Activated T-helper 17 cell treated with anti-CD3 and anti-CD28 coated beads, Interleukin-2, amount 50 U/mL, for 72 hours (primary cell): ENCODE measurements around the gene MCAM. TPM values are rescaled to one million over a fixed set of nuclear protein-coding genes. Genes with fewer than 3 reads are reported as not detected.

Source experiments
- ATAC-seq: fragments of 150-1000 bp; cut with Tn5 transposase; replicated peaks from 2 replicates; pipeline ENCODE4 v1.10.0; 2021; ENCODE audit warnings: mild to moderate bottlenecking, moderate library complexity
- H3K27ac Mint-ChIP-seq: one replicate; pipeline ENCODE4 v1.8.0; 2022; ENCODE audit warnings: mixed read lengths
- H3K27me3 Mint-ChIP-seq: one replicate; pipeline ENCODE4 v1.8.0; 2022; ENCODE audit warnings: mixed read lengths
- H3K36me3 Mint-ChIP-seq: one replicate; pipeline ENCODE4 v1.8.0; 2022; ENCODE audit warnings: low read depth, mild to moderate bottlenecking, mixed read lengths
- H3K4me1 Mint-ChIP-seq: one replicate; pipeline ENCODE4 v1.8.0; 2022; ENCODE audit warnings: mixed read lengths
- H3K4me3 Mint-ChIP-seq: one replicate; pipeline ENCODE4 v1.8.0; 2022; ENCODE audit warnings: mild to moderate bottlenecking, mixed read lengths
- H3K9me3 Mint-ChIP-seq: one replicate; pipeline ENCODE4 v1.8.0; 2022; ENCODE audit warnings: mixed read lengths
- total RNA-seq, 2 donors: library from RNA; stranded (reverse); gene quantifications; one replicate each; pipeline ENCODE4 v1.2.3, GENCODE V29; 2022

MCAM gene
- total RNA-seq, 2 donors from 2014 or later: 8.2 to 31.1 TPM

- no peaks in the 10 kb centered on the region for H3K9me3 Mint-ChIP-seq
- no peaks in the 10 kb centered on the region for H3K36me3 Mint-ChIP-seq
- peaks cover 19% of the 10 kb centered on the region for H3K4me1 Mint-ChIP-seq
- H3K4me3 Mint-ChIP-seq: peak overlapping the region; percentile 3
- no peak overlapping the region for H3K27ac Mint-ChIP-seq
- no peak for ATAC-seq
- H3K27me3 Mint-ChIP-seq: no peaks in the 10 kb centered on the region
Observed at GRCh38 chr11:119323532-119324033, 6.7 kb upstream of the MCAM start.

DNA sequence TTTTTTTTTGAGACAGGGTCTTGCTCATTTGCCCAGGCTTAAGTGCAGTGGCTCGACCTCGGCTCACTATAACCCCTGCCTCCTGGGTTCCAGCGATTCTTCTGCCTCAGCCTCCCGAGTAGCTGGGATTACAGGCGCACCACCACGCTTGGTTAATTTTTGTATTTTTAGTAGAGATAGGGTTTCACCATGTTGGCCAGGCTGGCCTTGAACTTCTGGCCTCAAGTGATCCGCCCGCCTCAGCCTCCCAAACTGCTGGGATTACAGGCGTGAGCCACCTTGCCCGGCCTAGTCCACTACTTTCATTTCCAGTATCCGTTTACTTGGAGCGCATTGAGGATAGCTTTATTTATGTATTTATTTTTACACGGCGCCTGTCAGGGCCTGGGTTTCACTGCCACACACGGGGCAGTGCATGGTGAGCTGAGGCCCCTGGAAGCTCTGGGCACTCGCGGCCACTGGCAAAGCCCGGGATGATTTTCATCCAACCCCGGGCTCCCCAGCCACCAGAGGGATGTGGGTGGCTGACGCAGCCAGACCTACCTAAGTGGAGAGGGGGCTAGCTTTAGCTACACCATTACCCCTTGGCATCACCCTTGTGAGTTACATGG lies 6.1 kb upstream of the MCAM start:
- Mint-ChIP-seq H3K4me1 (peaks cover 22% of the 10 kb centered on the region), H3K36me3 (no peaks in the 10 kb centered on the region), H3K27me3 (no peaks in the 10 kb centered on the region), H3K27ac (no peak overlapping the region), H3K9me3 (no peaks in the 10 kb centered on the region), H3K4me3 (peak overlapping the region; percentile 3)
- ATAC-seq: no peak

- H3K27me3 Mint-ChIP-seq: no peaks in the 10 kb centered on the region
- ATAC-seq: no peak
- H3K36me3 Mint-ChIP-seq: no peaks in the 10 kb centered on the region
- peak overlapping the region; percentile 85 for H3K4me3 Mint-ChIP-seq
- H3K9me3 Mint-ChIP-seq: no peaks in the 10 kb centered on the region
- no peak overlapping the region for H3K27ac Mint-ChIP-seq
- peaks cover 22% of the 10 kb centered on the region for H3K4me1 Mint-ChIP-seq
Observed at GRCh38 chr11:119322360-119322739, 5.4 kb upstream of the MCAM start.

- H3K36me3 Mint-ChIP-seq: no peaks in the 10 kb centered on the region
- H3K27ac Mint-ChIP-seq: peak overlapping the region; percentile 88
- H3K4me3 Mint-ChIP-seq: peak overlapping the region; percentile 85
- no peaks in the 10 kb centered on the region for H3K9me3 Mint-ChIP-seq
- H3K27me3 Mint-ChIP-seq: no peaks in the 10 kb centered on the region
- ATAC-seq: peak; percentile 70
- peaks cover 22% of the 10 kb centered on the region for H3K4me1 Mint-ChIP-seq
Observed at GRCh38 chr11:119320776-119321524, 4.0 kb upstream of the MCAM start.

- ATAC-seq: no peak
- Mint-ChIP-seq H3K9me3 (no peaks in the 10 kb centered on the region), H3K36me3 (no peaks in the 10 kb centered on the region)
Observed at GRCh38 chr11:119320240-119320775, 3.4 kb upstream of the MCAM start.

GRCh38 chr11:119319700-119320239 lies 2.8 kb upstream of the MCAM start:
- peak overlapping the region; percentile 39 for H3K27ac Mint-ChIP-seq
- H3K9me3 Mint-ChIP-seq: no peaks in the 10 kb centered on the region
- no peaks in the 10 kb centered on the region for H3K36me3 Mint-ChIP-seq
- H3K4me3 Mint-ChIP-seq: peak overlapping the region; percentile 74
- H3K4me1 Mint-ChIP-seq: peaks cover 22% of the 10 kb centered on the region
- no peaks in the 10 kb centered on the region for H3K27me3 Mint-ChIP-seq
- ATAC-seq: no peak

More at GRCh38 chr11:119320240-119320775, 3.4 kb upstream of the MCAM start:
- Mint-ChIP-seq H3K4me1 (peaks cover 22% of the 10 kb centered on the region), H3K4me3 (peak overlapping the region; percentile 74), H3K27ac (peak overlapping the region; percentile 39), H3K27me3 (no peaks in the 10 kb centered on the region)

DNA sequence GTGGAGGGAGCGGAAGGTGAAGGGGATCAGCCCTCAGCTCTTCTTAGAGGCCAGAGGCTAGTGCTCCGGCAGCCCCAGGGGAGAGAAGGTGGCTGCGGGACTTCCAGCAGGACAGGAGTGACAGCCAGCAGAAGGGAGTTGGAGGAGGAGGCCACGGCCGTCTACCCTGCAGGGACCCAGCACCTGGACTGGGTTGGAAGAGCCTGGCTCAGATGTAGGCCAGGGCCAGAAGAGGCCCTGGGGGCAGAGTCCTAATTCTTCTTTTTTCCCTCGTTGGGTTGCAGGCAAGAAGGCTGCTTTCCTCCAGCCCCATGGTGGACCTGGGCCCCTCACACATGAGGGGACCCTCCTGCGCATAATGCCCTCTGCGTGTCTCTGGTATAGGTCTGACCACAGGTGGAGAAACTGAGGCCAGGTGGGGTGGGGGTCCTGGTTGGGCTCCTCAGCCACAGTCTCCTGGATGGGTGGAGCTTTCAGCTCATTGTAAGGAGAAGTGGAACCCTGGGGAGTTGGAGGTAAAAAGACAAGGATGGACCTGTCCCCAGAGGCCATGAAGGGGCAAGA lies 2.3 kb upstream of the MCAM start:
- Mint-ChIP-seq H3K9me3 (no peaks in the 10 kb centered on the region), H3K27me3 (no peaks in the 10 kb centered on the region), H3K36me3 (no peaks in the 10 kb centered on the region), H3K27ac (peak overlapping the region; percentile 90), H3K4me1 (peaks cover 22% of the 10 kb centered on the region), H3K4me3 (peak overlapping the region; percentile 74)
- ATAC-seq: no peak

- no peaks in the 10 kb centered on the region for H3K9me3 Mint-ChIP-seq
- H3K4me1 Mint-ChIP-seq: peaks cover 18% of the 10 kb centered on the region
- H3K27ac Mint-ChIP-seq: peak overlapping the region; percentile 90
- peak; percentile 64 for ATAC-seq
- H3K36me3 Mint-ChIP-seq: no peaks in the 10 kb centered on the region
- H3K4me3 Mint-ChIP-seq: peak overlapping the region; percentile 74
- H3K27me3 Mint-ChIP-seq: no peaks in the 10 kb centered on the region
Observed at GRCh38 chr11:119318240-119319135, 1.6 kb upstream of the MCAM start.

DNA sequence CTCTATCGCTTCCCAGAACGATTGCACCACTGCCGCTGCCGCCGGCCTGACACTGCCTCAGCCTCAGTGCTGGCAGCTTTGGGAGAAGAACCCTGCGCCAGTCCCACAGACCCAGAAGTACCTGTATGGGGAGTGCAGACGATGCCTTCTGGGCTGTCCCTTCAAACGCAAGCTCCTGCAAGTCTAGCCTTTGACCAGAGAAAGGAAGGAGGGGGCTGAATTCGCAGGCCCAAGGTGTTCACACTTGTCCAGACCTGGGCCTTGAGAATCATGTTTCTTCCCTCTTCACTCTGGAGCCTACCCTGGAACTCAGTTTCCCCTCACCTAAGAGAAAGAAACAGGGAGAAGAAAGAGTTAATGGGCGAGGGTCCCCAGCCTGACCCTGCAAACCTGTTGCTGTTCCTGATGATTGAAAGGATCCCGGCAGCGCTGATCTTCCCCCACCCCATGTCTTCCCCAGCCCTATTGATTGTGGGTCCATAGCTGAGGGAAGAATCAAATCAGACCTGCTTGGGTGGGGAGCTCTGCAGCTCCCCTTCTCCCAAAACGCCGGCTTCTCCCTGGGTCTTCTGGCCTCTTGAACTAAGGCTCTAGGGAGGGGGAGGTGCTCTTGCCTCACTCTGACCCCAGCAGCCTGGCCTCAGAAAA lies 786 bp upstream of the MCAM start:
- H3K36me3 Mint-ChIP-seq: no peaks in the 10 kb centered on the region
- H3K27me3 Mint-ChIP-seq: no peaks in the 10 kb centered on the region
- H3K4me1 Mint-ChIP-seq: peaks cover 17% of the 10 kb centered on the region
- no peak overlapping the region for H3K27ac Mint-ChIP-seq
- no peaks in the 10 kb centered on the region for H3K9me3 Mint-ChIP-seq
- H3K4me3 Mint-ChIP-seq: peak overlapping the region; percentile 74
- ATAC-seq: no peak

- peak overlapping the region; percentile 54 for H3K27ac Mint-ChIP-seq
- H3K4me1 Mint-ChIP-seq: peaks cover 13% of the 10 kb centered on the region
- H3K36me3 Mint-ChIP-seq: no peaks in the 10 kb centered on the region
- ATAC-seq: no peak
- H3K27me3 Mint-ChIP-seq: no peaks in the 10 kb centered on the region
- no peaks in the 10 kb centered on the region for H3K9me3 Mint-ChIP-seq
- peak overlapping the region; percentile 81 for H3K4me3 Mint-ChIP-seq
Observed at GRCh38 chr11:119316016-119316728, 758 bp downstream of the MCAM start.

- peak overlapping the region; percentile 81 for H3K4me3 Mint-ChIP-seq
Observed at GRCh38 chr11:119315131-119316015, 1.6 kb downstream of the MCAM start.

GRCh38 chr11:119314726-119315125 lies 2.2 kb downstream of the MCAM start:
- no peak for ATAC-seq
- H3K4me1 Mint-ChIP-seq: peaks cover 10% of the 10 kb centered on the region
- H3K9me3 Mint-ChIP-seq: no peaks in the 10 kb centered on the region
- H3K27ac Mint-ChIP-seq: no peak overlapping the region
- H3K27me3 Mint-ChIP-seq: no peaks in the 10 kb centered on the region
- no peaks in the 10 kb centered on the region for H3K36me3 Mint-ChIP-seq
- peak overlapping the region; percentile 81 for H3K4me3 Mint-ChIP-seq

More at GRCh38 chr11:119315131-119316015, 1.6 kb downstream of the MCAM start:
- peaks cover 13% of the 10 kb centered on the region for H3K4me1 Mint-ChIP-seq
- peak; percentile 66 for ATAC-seq
- H3K9me3 Mint-ChIP-seq: no peaks in the 10 kb centered on the region
- H3K27me3 Mint-ChIP-seq: no peaks in the 10 kb centered on the region
- H3K36me3 Mint-ChIP-seq: no peaks in the 10 kb centered on the region
- peak overlapping the region; percentile 54 for H3K27ac Mint-ChIP-seq
